H1 (cell line): Measurements from ENCODE around the gene MAPK8.

Experiments used
- EZH2 ChIP-seq: fragments of 200-600 bp; sonication (generic); IDR thresholded peaks from 2 replicates; pipeline ENCODE4 v1.7.1; 2012; ENCODE audit warnings: low read depth, mild to moderate bottlenecking, moderate library complexity, low read length, inconsistent platforms; ENCODE audit not compliant: severe bottlenecking
- SIN3A ChIP-seq, 2 experiments: IDR thresholded peaks in 1 of 2; conservative IDR thresholded peaks in 1 of 2; 2 replicates each; pipeline ENCODE4 v1.6.1; 2011 to 2012; ENCODE audit warnings: low read length in 2 of 2, improper control_type of control experiment in 1 of 2, low read depth in 1 of 2, mild to moderate bottlenecking in 1 of 2
- TF ChIP-seq, protein P1 (sequence below): IDR thresholded peaks from 2 replicates; pipeline ENCODE4 v1.6.1; 2011; ENCODE audit warnings: low read length, improper control_type of control experiment
- TF ChIP-seq, protein P2 (sequence below): IDR thresholded peaks from 2 replicates; pipeline ENCODE4 v1.6.1; 2012; ENCODE audit warnings: inconsistent platforms

DNA sequence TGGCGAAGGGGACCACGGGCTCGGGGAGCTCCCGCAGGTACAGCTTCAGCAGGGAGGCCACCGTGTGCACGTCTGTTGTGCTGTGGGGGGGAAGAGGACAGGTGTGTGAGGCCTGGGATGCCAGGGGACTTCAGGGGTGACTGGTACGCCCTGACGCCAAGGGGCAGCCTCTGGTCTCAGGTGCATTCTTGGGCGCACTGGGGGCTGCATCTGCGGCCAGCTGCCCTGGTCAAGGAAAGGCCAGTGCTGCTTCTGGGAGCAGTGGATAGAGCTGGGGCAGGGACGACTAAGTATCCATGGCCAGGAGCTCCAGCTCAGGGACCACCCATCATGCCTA, 148.5 kb downstream of the MAPK8 start:
- TF ChIP-seq EZH2 (no peak), SIN3A (conservative IDR thresholded peaks at IDR 0.05 in 1 of 2, IDR thresholded peaks at IDR 0.05 in 1 of 2; ENCODE audit: low read depth in 1 of 2, low read length in 2 of 2) (no peak)
- TF ChIP-seq, protein P1, sequence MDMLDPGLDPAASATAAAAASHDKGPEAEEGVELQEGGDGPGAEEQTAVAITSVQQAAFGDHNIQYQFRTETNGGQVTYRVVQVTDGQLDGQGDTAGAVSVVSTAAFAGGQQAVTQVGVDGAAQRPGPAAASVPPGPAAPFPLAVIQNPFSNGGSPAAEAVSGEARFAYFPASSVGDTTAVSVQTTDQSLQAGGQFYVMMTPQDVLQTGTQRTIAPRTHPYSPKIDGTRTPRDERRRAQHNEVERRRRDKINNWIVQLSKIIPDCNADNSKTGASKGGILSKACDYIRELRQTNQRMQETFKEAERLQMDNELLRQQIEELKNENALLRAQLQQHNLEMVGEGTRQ, result no peak
- TF ChIP-seq, protein P2, sequence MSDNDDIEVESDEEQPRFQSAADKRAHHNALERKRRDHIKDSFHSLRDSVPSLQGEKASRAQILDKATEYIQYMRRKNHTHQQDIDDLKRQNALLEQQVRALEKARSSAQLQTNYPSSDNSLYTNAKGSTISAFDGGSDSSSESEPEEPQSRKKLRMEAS, result no peak
